GM23248 (cell line): ENCODE data around the gene ZG16B.

Experiments used
- EZH2 ChIP-seq: fragments of 200-600 bp; sonication (generic); IDR thresholded peaks from 2 replicates; pipeline ENCODE4 v1.6.1; 2018; ENCODE audit warnings: antibody characterized with exemption, mild to moderate bottlenecking; ENCODE audit not compliant: insufficient read depth, poor library complexity, severe bottlenecking
- EZH2phosphoT487 ChIP-seq: fragments of 200-600 bp; sonication (generic); IDR thresholded peaks from 2 replicates; pipeline ENCODE4 v1.6.1; 2018; ENCODE audit warnings: antibody characterized with exemption, moderate library complexity, mild to moderate bottlenecking, low read depth; ENCODE audit not compliant: insufficient read depth

GRCh38 chr16:2874912-2875362 lies 44.8 kb downstream of the ZG16B start:
- TF ChIP-seq EZH2phosphoT487 (no peak), EZH2 (no peak)
